ENCODE measurements around the gene CTBP2. TPM values are rescaled to one million over a fixed set of nuclear protein-coding genes. Genes with fewer than 3 reads are reported as not detected.

The CTBP2 gene
- total and polyA plus RNA-seq, 10 of the 15 experiments (the other 5 are each of a cell fraction or from before 2014, with no cell fraction given) = 0.02 to 0.72 (median 0.06) TPM; not detected in 2

- Histone ChIP-seq H3K36me3 (ENCODE audit: control insufficient read depth in 2 of 2, insufficient read depth in 2 of 2, low read length in 1 of 2) (no peaks in the 10 kb centered on the region), H3K27ac (ENCODE audit: control insufficient read depth, insufficient read depth) (no peak overlapping the region), H2AFZ (ENCODE audit: control insufficient read depth, low read depth, low read length) (no peak overlapping the region), H3K79me2 (ENCODE audit: control insufficient read depth, insufficient read depth, low read length) (no peaks in the 10 kb centered on the region), H3K4me2 (ENCODE audit: control insufficient read depth, insufficient read depth) (no peak overlapping the region), H3K4me1 (ENCODE audit: control insufficient read depth, insufficient read depth, low read length) (no peaks in the 10 kb centered on the region), H3K9ac (ENCODE audit: control insufficient read depth, insufficient read depth, low read length) (no peak overlapping the region), H3K9me3 (replicated peaks; ENCODE audit: control insufficient read depth, insufficient read depth, low read length) (peaks cover 2% of the 10 kb centered on the region; the same call in 1 of the 3 replicates), H3K4me3 (no peak overlapping the region), H4K20me1 (ENCODE audit: control insufficient read depth, insufficient read depth) (peaks cover 4% of the 10 kb centered on the region; the same call in 1 of the 2 replicates), H3K27me3 (replicated peaks in 1 of 2; ENCODE audit: control insufficient read depth in 2 of 2, insufficient read depth in 2 of 2, low read length in 1 of 2) (no peaks in the 10 kb centered on the region; a peak in 1 of 4 replicates)
- FAIRE-seq (no peak), DNase-seq (ENCODE audit: low read depth, low spot score) (no peak), ATAC-seq (no peak)
- BruUV-seq (replicated peaks) = no TSS peak
- POLR2A ChIA-PET = no interaction called here
- in situ Hi-C loops (cut with MboI) = no loop called here
- intact Hi-C loops (cut with micrococcal nuclease; ENCODE audit: unreplicated experiment) = no loop called here
- CTCF ChIA-PET = no interaction called here
- SMC1A ChIA-PET (ENCODE audit: uncharacterized antibody, unreplicated experiment) = no interaction called here
- no peak for TF ChIP-seq ZBTB11 (CRISPR knock-in tag; IDR thresholded peaks at IDR 0.05)
- no peak for TF ChIP-seq NRF1 (conservative IDR thresholded peaks at IDR 0.05; ENCODE audit: low read depth, low read length)
- no peak for TF ChIP-seq BACH1 (IDR thresholded peaks at IDR 0.05; ENCODE audit: borderline replicate concordance)
- TF ChIP-seq NFXL1 (IDR thresholded peaks at IDR 0.05; ENCODE audit: borderline replicate concordance) = no peak
- RAD21 ChIA-PET (ENCODE audit: unreplicated experiment) = no interaction called here
- WGBS (ENCODE audit: insufficient coverage, insufficient replicate concordance, low lambda C conversion rate, missing lambda C conversion rate) = 45% methylated on average over 5 of the region's 9 CpGs
Observed at GRCh38 chr10:125106586-125106985, 53.8 kb downstream of the CTBP2 start.

Measured in GM12878 (cell line).